ENCODE results near the gene ADAP1.

DNA sequence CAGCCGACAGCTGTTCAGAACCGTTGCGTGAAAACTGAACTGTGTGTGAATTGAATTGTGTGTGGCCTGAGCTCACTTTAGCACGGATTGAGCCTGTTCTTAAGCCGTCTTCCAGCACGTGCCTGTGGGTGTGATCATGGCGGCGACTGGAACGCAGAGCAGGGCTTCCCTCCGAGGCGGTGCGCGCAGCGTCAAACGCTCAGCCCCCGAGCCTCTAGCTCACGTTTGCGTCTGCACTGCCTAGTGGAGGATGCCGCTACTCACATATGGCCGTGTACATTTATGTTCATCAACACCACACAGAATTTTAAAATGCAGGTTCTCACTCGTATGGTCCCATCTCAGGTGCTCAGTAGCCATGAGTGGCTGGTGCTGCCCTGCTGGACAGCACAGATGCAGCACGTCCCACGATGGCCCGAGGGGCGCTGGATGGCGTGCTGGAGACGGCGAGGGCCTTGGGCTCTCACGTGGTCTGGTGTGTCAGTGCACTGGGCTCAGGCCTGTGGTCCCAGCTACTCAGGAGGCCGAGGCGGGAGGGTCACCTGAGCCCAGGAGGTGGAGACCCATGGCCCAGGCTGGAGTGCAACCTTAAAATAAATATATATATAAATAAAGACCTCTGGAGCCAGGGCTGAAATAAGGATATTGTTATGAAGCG lies 100.2 kb downstream of the ADAP1 start:
- no peak for TF ChIP-seq CTCF (IDR thresholded peaks at IDR 0.05)
- no peak for TF ChIP-seq POLR2A (IDR thresholded peaks at IDR 0.05)
